Ascending aorta (tissue), 2 donors: ENCODE measurements around the gene DHRS7. TPM values are rescaled to one million over a fixed set of nuclear protein-coding genes. Genes with fewer than 3 reads are reported as not detected.

ENCODE experiments used
- DNase-seq, 2 donors: peaks; one replicate each; pipeline ENCODE4 v3.0.0-alpha.2; 2019; ENCODE audit warnings: low spot score in 2 of 2
- H3K27ac ChIP-seq, 2 donors: fragments of 200-600 bp; sonication (generic); one replicate each; pipeline ENCODE4 v1.5.1; 2016 to 2017; ENCODE audit warnings: mild to moderate bottlenecking in 1 of 2
- H3K27me3 ChIP-seq: fragments of 200-600 bp; sonication (generic); one replicate; pipeline ENCODE4 v1.5.1; 2017
- H3K36me3 ChIP-seq, 2 donors: fragments of 200-600 bp; sonication (generic); one replicate each; pipeline ENCODE4 v1.5.1; 2016
- H3K4me1 ChIP-seq, 2 donors: fragments of 200-600 bp; sonication (generic); one replicate each; pipeline ENCODE4 v1.5.1; 2016 to 2017; ENCODE audit warnings: mild to moderate bottlenecking in 1 of 2
- H3K4me3 ChIP-seq, 2 donors: fragments of 200-600 bp; sonication (generic); one replicate each; pipeline ENCODE4 v1.5.1; 2016 to 2017; ENCODE audit warnings: mild to moderate bottlenecking in 1 of 2
- H3K9me3 ChIP-seq, 2 donors: fragments of 200-600 bp; sonication (generic); one replicate each; pipeline ENCODE4 v1.5.1; 2016
- intact Hi-C: fragments of 100-400 bp; cut with DNase I; formaldehyde crosslinking; loops from one replicate; pipeline ENCODE4 v1.15.1; 2023
- total RNA-seq: library from RNA; depleted of rRNA; stranded (reverse); fragments of >200 nt; gene quantifications from one replicate; pipeline ENCODE4 v1.1.0, GENCODE V29; 2016
- TF ChIP-seq, protein P1 (sequence below), 3 experiments: fragments of 200-600 bp in 2 of 3; fragments of 450-650 bp in 1 of 3; sonication (generic) in 2 of 3; IDR thresholded peaks; one replicate each; pipeline ENCODE4 v1.5.1; 2016 to 2019; ENCODE audit warnings: antibody characterized with exemption in 3 of 3, mild to moderate bottlenecking in 1 of 3, moderate library complexity in 1 of 3

The DHRS7 gene
- total RNA-seq, 1 donor from 2014 or later, result 34.8 TPM

DNA sequence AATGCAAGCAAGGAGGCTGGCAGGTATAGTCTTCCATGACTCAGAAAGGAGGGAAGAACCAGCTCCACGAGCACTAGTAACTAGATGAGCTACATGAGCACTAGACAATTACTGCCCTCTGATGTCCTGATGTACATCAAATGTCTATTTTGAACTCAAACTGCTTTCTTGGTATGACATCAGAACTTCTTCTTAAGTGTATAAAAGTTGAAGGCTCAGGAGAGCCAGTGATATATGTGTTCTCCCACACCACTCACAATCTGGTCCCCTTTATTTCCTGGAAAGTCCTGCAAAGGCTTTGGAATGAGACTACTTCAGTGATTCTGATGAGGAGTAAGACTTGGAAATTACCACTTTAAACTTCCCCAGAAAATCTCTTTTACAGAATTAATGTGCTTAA lies 18.5 kb upstream of the DHRS7 start:
- peaks cover 0 to 3% of the 10 kb centered on the region in 2 donors for H3K4me1 ChIP-seq
- H3K9me3 ChIP-seq, result no peaks in the 10 kb centered on the region
- no peaks in the 10 kb centered on the region for H3K36me3 ChIP-seq
- H3K27me3 ChIP-seq, result no peaks in the 10 kb centered on the region
- H3K27ac ChIP-seq, result peak overlapping the region; percentile 39 to 45
- TF ChIP-seq, protein P1, sequence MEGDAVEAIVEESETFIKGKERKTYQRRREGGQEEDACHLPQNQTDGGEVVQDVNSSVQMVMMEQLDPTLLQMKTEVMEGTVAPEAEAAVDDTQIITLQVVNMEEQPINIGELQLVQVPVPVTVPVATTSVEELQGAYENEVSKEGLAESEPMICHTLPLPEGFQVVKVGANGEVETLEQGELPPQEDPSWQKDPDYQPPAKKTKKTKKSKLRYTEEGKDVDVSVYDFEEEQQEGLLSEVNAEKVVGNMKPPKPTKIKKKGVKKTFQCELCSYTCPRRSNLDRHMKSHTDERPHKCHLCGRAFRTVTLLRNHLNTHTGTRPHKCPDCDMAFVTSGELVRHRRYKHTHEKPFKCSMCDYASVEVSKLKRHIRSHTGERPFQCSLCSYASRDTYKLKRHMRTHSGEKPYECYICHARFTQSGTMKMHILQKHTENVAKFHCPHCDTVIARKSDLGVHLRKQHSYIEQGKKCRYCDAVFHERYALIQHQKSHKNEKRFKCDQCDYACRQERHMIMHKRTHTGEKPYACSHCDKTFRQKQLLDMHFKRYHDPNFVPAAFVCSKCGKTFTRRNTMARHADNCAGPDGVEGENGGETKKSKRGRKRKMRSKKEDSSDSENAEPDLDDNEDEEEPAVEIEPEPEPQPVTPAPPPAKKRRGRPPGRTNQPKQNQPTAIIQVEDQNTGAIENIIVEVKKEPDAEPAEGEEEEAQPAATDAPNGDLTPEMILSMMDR (IDR thresholded peaks at IDR 0.05), result no peak
- peak overlapping the region; percentile 55 to 65 for H3K4me3 ChIP-seq
- no peak for DNase-seq
- intact Hi-C loops, result loop anchor here (1.0 kb wide), 2 partner anchors 119 to 218 kb away; no protein-coding TSS in a partner anchor

DNA sequence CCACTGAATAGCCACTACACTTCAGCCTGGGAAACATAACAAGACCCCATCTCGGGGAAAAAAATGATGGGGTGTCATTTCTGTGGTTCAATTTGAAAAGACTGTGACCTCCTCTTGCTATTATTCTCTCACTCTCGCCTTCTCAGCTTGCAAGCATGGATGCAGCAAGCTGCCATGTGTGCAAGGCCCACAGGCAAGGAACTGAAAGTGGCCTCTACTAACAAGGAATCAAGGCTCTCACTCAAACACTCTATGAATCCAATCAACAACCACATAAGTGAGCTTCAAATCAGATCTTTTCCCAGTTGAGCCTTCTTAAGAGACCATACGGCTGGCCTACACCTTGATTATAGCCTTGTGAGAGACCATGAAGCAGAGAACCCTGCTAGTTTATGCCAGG lies 17.9 kb upstream of the DHRS7 start:
- Histone ChIP-seq H3K27me3 (no peaks in the 10 kb centered on the region), H3K27ac (no peak overlapping the region), H3K4me3 (no peak overlapping the region), H3K36me3 (no peaks in the 10 kb centered on the region), H3K4me1 (peaks cover 0 to 3% of the 10 kb centered on the region in 2 donors), H3K9me3 (no peaks in the 10 kb centered on the region)
- TF ChIP-seq, protein P1 (IDR thresholded peaks at IDR 0.05), result no peak
- intact Hi-C loops, result no loop called here
- no peak for DNase-seq

DNA sequence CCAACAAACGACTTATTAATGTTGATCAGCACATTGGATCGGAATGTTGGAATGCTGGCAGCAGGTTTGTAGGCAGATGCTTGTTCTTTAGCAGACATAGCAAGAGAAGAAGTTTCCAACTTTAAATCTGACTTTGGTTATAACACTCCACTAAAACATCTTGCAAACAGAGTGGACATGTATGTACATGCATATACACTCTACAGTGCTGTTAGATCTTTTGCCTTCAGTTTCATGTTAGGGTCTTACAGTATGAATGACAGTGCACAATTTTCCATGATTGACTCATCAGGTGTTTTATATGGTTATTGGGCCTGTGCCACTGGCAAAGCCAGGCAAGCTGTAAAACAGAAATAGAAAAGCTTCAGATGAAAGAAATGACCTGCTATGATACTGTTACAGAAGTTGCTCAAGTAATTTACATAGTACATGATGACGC lies 14.3 kb upstream of the DHRS7 start:
- TF ChIP-seq, protein P1 (IDR thresholded peaks at IDR 0.05), result no peak
- H3K4me1 ChIP-seq, result peaks cover 0 to 3% of the 10 kb centered on the region in 2 donors
- DNase-seq, result no peak
- no peak overlapping the region for H3K4me3 ChIP-seq
- no peaks in the 10 kb centered on the region for H3K27me3 ChIP-seq
- no peaks in the 10 kb centered on the region for H3K9me3 ChIP-seq
- intact Hi-C loops, result no loop called here
- no peaks in the 10 kb centered on the region for H3K36me3 ChIP-seq
- H3K27ac ChIP-seq, result no peak overlapping the region

DNA sequence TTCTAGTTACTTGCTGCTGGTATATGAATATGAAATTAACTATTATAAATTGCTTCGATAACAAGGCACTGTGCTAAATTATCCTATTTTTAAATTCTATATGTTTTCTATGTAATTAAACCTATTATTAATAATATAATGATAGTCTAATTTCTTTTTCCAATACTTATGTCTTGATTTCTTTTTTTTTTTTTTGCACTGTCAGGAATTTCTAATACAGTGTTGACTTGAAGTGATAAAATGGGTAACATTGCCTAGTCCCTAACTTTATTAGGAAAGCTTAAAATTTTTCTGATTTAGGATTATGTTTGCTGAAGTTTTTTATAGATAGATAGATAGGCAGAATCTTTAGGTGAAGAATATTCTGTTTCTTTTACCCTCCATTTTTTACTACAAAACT lies 13.6 kb upstream of the DHRS7 start:
- TF ChIP-seq, protein P1 (IDR thresholded peaks at IDR 0.05), result no peak
- intact Hi-C loops, result no loop called here
- peaks cover 0 to 3% of the 10 kb centered on the region in 2 donors for H3K4me1 ChIP-seq
- H3K27me3 ChIP-seq, result no peaks in the 10 kb centered on the region
- DNase-seq, result no peak
- H3K9me3 ChIP-seq, result no peaks in the 10 kb centered on the region
- no peaks in the 10 kb centered on the region for H3K36me3 ChIP-seq
- no peak overlapping the region for H3K27ac ChIP-seq
- H3K4me3 ChIP-seq, result no peak overlapping the region

DNA sequence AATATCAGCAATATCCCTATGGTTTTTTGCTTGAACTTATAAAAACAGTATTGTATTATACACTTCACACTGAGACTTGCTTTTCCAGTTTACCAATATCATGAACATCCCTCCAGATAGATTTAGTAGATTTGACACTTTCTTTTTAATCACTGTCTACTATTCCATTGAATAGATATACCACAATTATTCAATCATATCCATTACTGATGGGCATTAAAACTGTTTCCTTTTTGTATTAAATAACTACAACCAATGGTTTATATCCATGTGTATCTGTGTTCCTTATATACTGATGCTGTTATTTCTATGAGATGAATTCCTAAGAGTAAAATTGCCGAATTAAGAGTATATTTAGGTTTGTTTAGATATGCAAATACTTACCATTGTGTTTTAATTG lies 13.0 kb upstream of the DHRS7 start:
- no peak overlapping the region for H3K27ac ChIP-seq
- intact Hi-C loops, result no loop called here
- no peaks in the 10 kb centered on the region for H3K4me1 ChIP-seq

More for the DNA sequence above, 13.0 kb upstream of the DHRS7 start:
- TF ChIP-seq, protein P1 (IDR thresholded peaks at IDR 0.05), result no peak
- H3K4me3 ChIP-seq, result no peak overlapping the region
- no peaks in the 10 kb centered on the region for H3K9me3 ChIP-seq
- no peak for DNase-seq
- no peaks in the 10 kb centered on the region for H3K36me3 ChIP-seq
- H3K27me3 ChIP-seq, result no peaks in the 10 kb centered on the region
